Measurements from ENCODE around the gene ADAMTSL5.

Gene ADAMTSL5

GRCh38 chr19:1497578-1498235 is 15.1 kb downstream of the ADAMTSL5 start:
- Histone ChIP-seq H3K9ac (peak overlapping the region; percentile 18; the same call in 1 of the 2 replicates), H4K20me1 (peaks cover 8% of the 10 kb centered on the region; the same call in 1 of the 2 replicates), H3K4me3 (no peak overlapping the region; the same call in 1 of the 2 replicates), H3K36me3 (no peaks in the 10 kb centered on the region), H3K4me1 (peaks cover 36% of the 10 kb centered on the region), H3K9me3 (peaks cover 7% of the 10 kb centered on the region; the same call in 1 of the 2 replicates), H3K27me3 (peaks cover 6% of the 10 kb centered on the region), H3K27ac (peak overlapping the region; percentile 29; the same call in 1 of the 2 replicates), H3K4me2 (peak overlapping the region; percentile 81)
- TF ChIP-seq Cebpa-rat (IDR thresholded peaks at IDR 0.05), result no peak

GRCh38 chr19:1496714-1497577 is 15.9 kb downstream of the ADAMTSL5 start:
- peak overlapping the region; percentile 18; the same call in 1 of the 2 replicates for H3K9ac ChIP-seq
- no peak for TF ChIP-seq Cebpa-rat (IDR thresholded peaks at IDR 0.05)
- H3K4me2 ChIP-seq, result peak overlapping the region; percentile 81
- peaks cover 34% of the 10 kb centered on the region for H3K4me1 ChIP-seq
- no peaks in the 10 kb centered on the region for H3K27me3 ChIP-seq
- H3K4me3 ChIP-seq, result no peak overlapping the region; the same call in 1 of the 2 replicates
- peaks cover 7% of the 10 kb centered on the region; the same call in 1 of the 2 replicates for H3K9me3 ChIP-seq
- peaks cover 8% of the 10 kb centered on the region; the same call in 1 of the 2 replicates for H4K20me1 ChIP-seq
- no peaks in the 10 kb centered on the region for H3K36me3 ChIP-seq
- H3K27ac ChIP-seq, result peak overlapping the region; percentile 29; the same call in 1 of the 2 replicates

GRCh38 chr19:1495799-1496713 is 16.8 kb downstream of the ADAMTSL5 start:
- H3K4me1 ChIP-seq, result peaks cover 38% of the 10 kb centered on the region

GRCh38 chr19:1495051-1495798 is 17.6 kb downstream of the ADAMTSL5 start:
- Histone ChIP-seq H3K27me3 (peaks cover 3% of the 10 kb centered on the region; the same call in 1 of the 2 replicates), H4K20me1 (peaks cover 14% of the 10 kb centered on the region), H3K9me3 (peaks cover 6% of the 10 kb centered on the region; the same call in 1 of the 2 replicates), H3K9ac (no peak overlapping the region), H3K4me1 (peaks cover 36% of the 10 kb centered on the region), H3K36me3 (no peaks in the 10 kb centered on the region), H3K27ac (no peak overlapping the region), H3K4me2 (no peak overlapping the region), H3K4me3 (no peak overlapping the region)
- TF ChIP-seq Cebpa-rat (IDR thresholded peaks at IDR 0.05), result no peak

More at GRCh38 chr19:1495799-1496713, 16.8 kb downstream of the ADAMTSL5 start:
- TF ChIP-seq Cebpa-rat (IDR thresholded peaks at IDR 0.05), result no peak
- Histone ChIP-seq H3K36me3 (no peaks in the 10 kb centered on the region), H3K27ac (no peak overlapping the region), H3K4me3 (no peak overlapping the region), H3K27me3 (peaks cover 3% of the 10 kb centered on the region; the same call in 1 of the 2 replicates), H3K9ac (no peak overlapping the region), H3K9me3 (peaks cover 7% of the 10 kb centered on the region; the same call in 1 of the 2 replicates), H4K20me1 (peaks cover 14% of the 10 kb centered on the region), H3K4me2 (no peak overlapping the region)

DNA sequence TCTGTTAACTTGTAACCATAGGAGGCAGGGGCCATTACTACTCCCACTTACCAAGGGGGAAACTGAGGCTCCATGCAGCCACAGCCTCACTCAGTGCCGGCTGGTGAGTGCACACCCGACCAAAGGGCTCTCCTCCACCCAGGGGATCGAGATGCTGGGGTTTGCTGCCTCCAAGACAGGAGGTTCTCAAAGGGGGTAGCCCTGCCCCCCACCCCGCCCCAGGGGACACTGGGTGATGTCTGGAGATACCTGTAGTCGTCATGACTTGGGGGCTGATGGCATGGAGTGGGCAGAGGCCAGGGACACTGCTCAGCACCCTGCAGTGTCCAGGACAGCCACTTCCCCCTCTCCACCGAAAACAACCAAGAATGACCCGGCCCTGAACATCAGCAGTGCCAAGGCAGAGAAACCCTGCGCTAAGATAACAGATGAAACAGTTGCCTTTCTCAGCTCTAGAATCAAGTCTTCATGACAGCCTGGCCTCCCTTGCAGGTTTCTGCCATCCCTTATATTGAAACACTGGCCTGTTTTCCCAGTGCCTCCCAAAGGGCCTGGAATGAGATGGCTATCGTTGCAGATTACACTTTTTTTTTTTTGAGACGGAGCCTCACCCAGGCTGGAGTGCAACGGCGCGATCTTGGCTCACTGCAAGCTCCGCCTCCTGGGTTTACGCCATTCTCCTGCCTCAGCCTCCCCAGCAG is 18.6 kb downstream of the ADAMTSL5 start:
- Histone ChIP-seq H3K27ac (no peak overlapping the region), H3K27me3 (peaks cover 3% of the 10 kb centered on the region; the same call in 1 of the 2 replicates)
- TF ChIP-seq Cebpa-rat (IDR thresholded peaks at IDR 0.05), result no peak

GRCh38 chr19:1492474-1493006 is 20.3 kb downstream of the ADAMTSL5 start:
- no peak overlapping the region for H3K4me2 ChIP-seq
- peaks cover 14% of the 10 kb centered on the region for H4K20me1 ChIP-seq
- TF ChIP-seq Cebpa-rat (IDR thresholded peaks at IDR 0.05), result no peak
- no peak overlapping the region for H3K4me3 ChIP-seq
- no peaks in the 10 kb centered on the region for H3K9me3 ChIP-seq
- H3K27me3 ChIP-seq, result peaks cover 3% of the 10 kb centered on the region; the same call in 1 of the 2 replicates
- H3K9ac ChIP-seq, result no peak overlapping the region
- no peaks in the 10 kb centered on the region for H3K36me3 ChIP-seq
- peaks cover 49% of the 10 kb centered on the region for H3K4me1 ChIP-seq
- no peak overlapping the region for H3K27ac ChIP-seq

More for the DNA sequence above, 18.6 kb downstream of the ADAMTSL5 start:
- Histone ChIP-seq H3K4me1 (peaks cover 44% of the 10 kb centered on the region), H3K4me3 (no peak overlapping the region), H3K9me3 (no peaks in the 10 kb centered on the region), H4K20me1 (peaks cover 14% of the 10 kb centered on the region), H3K4me2 (no peak overlapping the region), H3K9ac (no peak overlapping the region), H3K36me3 (no peaks in the 10 kb centered on the region)

DNA sequence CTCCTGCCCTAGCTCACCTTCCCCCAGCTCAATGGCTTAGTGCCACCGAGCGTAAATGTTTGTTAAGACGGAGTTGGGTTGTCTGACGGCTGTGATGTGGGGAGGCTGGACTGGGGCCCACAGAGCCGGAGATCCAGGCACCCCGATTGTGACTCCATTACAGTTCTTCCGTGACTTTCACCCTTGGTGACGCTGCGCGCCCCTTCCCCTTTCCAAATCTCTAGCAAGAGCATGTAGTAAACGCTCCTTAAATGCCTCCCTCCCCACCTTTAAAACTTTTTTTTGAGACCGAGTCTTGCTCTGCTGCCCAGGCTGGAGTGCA is 21.0 kb downstream of the ADAMTSL5 start:
- TF ChIP-seq Cebpa-rat (IDR thresholded peaks at IDR 0.05), result no peak
- Histone ChIP-seq H3K4me3 (peak overlapping the region; percentile 65), H3K27ac (no peak overlapping the region), H3K36me3 (0 out of 2 replicates have a peak, but pooled peaks cover 2% of the 10 kb centered on the region), H3K4me1 (peaks cover 42% of the 10 kb centered on the region), H3K4me2 (peak overlapping the region; percentile 96), H3K9ac (no peak overlapping the region), H3K27me3 (peaks cover 3% of the 10 kb centered on the region; the same call in 1 of the 2 replicates), H4K20me1 (peaks cover 14% of the 10 kb centered on the region), H3K9me3 (no peaks in the 10 kb centered on the region)
